ENCODE data around the gene TGM3.

DNA sequence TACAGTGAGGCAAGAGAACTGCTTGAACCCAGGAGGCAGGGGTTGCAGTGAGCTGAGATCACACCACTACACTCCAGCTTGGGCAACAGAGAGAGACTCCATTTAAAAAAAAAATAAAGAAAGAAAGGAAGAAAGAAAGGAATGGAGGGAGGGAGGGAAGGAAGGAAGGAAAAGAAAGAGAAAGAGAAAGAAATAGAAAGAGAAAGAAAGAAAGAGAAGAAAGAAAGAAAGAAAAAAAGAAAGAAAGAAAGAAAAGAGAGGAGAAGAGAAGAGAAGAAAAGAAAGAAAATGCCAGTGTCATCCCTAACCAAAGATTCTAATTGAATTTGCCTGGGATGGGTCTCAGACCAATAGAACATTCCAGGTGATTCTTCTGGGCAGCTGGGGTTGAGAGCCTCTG lies 4.2 kb downstream of the TGM3 start:
- TF ChIP-seq FOSL1 (IDR thresholded peaks at IDR 0.05; ENCODE audit: low read depth) (no peak), POLR2A (IDR thresholded peaks at IDR 0.05; ENCODE audit: borderline replicate concordance, extremely low read depth, insufficient read depth, insufficient read length) (no peak), ZNF274 (IDR thresholded peaks at IDR 0.05; ENCODE audit: low read depth, low read length) (no peak), CEBPB (IDR thresholded peaks at IDR 0.05; ENCODE audit: low read depth) (no peak), YY1 (IDR thresholded peaks at IDR 0.05; ENCODE audit: extremely low read depth, insufficient replicate concordance, low read depth, low read length) (no peak), EZH2 (IDR thresholded peaks at IDR 0.05) (no peak), TCF7L2 (IDR thresholded peaks at IDR 0.05; ENCODE audit: borderline replicate concordance, extremely low read depth, insufficient read depth, insufficient read length) (no peak), POLR2AphosphoS5 (IDR thresholded peaks at IDR 0.05; ENCODE audit: low read depth, low read length) (no peak), ZFX (IDR thresholded peaks at IDR 0.05) (no peak), ELF1 (IDR thresholded peaks at IDR 0.05; ENCODE audit: borderline replicate concordance, low read depth) (no peak)
- TF ChIP-seq, protein P1, sequence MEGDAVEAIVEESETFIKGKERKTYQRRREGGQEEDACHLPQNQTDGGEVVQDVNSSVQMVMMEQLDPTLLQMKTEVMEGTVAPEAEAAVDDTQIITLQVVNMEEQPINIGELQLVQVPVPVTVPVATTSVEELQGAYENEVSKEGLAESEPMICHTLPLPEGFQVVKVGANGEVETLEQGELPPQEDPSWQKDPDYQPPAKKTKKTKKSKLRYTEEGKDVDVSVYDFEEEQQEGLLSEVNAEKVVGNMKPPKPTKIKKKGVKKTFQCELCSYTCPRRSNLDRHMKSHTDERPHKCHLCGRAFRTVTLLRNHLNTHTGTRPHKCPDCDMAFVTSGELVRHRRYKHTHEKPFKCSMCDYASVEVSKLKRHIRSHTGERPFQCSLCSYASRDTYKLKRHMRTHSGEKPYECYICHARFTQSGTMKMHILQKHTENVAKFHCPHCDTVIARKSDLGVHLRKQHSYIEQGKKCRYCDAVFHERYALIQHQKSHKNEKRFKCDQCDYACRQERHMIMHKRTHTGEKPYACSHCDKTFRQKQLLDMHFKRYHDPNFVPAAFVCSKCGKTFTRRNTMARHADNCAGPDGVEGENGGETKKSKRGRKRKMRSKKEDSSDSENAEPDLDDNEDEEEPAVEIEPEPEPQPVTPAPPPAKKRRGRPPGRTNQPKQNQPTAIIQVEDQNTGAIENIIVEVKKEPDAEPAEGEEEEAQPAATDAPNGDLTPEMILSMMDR (IDR thresholded peaks at IDR 0.05 in 2 of 3, conservative IDR thresholded peaks at IDR 0.05 in 1 of 3; ENCODE audit: borderline replicate concordance in 1 of 3, insufficient read depth in 1 of 3, low read depth in 2 of 3, low read length in 2 of 3): no peak
- TF ChIP-seq, protein P2, sequence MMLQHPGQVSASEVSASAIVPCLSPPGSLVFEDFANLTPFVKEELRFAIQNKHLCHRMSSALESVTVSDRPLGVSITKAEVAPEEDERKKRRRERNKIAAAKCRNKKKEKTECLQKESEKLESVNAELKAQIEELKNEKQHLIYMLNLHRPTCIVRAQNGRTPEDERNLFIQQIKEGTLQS (IDR thresholded peaks at IDR 0.05): no peak
- TF ChIP-seq, protein P3, sequence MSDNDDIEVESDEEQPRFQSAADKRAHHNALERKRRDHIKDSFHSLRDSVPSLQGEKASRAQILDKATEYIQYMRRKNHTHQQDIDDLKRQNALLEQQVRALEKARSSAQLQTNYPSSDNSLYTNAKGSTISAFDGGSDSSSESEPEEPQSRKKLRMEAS (IDR thresholded peaks at IDR 0.05): no peak
- TF ChIP-seq, protein P4, sequence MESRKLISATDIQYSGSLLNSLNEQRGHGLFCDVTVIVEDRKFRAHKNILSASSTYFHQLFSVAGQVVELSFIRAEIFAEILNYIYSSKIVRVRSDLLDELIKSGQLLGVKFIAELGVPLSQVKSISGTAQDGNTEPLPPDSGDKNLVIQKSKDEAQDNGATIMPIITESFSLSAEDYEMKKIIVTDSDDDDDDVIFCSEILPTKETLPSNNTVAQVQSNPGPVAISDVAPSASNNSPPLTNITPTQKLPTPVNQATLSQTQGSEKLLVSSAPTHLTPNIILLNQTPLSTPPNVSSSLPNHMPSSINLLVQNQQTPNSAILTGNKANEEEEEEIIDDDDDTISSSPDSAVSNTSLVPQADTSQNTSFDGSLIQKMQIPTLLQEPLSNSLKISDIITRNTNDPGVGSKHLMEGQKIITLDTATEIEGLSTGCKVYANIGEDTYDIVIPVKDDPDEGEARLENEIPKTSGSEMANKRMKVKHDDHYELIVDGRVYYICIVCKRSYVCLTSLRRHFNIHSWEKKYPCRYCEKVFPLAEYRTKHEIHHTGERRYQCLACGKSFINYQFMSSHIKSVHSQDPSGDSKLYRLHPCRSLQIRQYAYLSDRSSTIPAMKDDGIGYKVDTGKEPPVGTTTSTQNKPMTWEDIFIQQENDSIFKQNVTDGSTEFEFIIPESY (IDR thresholded peaks at IDR 0.05; ENCODE audit: extremely low read depth, insufficient replicate concordance, low read length): no peak

Measured in HCT116 (cell line).